ENCODE results near the gene SLC26A8.
"Not testable (repeated sequence)": the region's sequence is repeated elsewhere in the genome, so short reads cannot be mapped to it uniquely, and the experiment has no call there.

The SLC26A8 gene

DNA sequence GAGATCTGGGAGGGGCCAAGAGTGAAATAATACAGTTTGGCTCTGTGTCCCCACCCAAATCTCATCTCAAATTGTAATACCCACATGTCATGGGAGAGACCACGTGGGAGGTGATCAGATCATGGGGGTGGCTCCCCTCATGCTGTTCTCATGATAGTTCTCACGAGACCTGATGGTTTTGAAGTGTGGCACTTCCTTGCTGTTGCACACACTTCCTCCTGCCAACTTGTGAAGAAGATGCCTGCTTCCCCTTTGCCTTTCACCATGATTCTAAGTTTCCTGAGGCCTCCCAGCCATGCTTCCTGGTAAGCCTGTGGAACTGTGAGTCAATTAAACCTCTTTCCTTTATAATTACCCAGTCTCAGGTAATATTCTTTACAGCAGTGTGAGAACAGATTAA, 114.9 kb downstream of the SLC26A8 start:
- not testable (repeated sequence) for DNase-seq (ENCODE audit: low read depth)

DNA sequence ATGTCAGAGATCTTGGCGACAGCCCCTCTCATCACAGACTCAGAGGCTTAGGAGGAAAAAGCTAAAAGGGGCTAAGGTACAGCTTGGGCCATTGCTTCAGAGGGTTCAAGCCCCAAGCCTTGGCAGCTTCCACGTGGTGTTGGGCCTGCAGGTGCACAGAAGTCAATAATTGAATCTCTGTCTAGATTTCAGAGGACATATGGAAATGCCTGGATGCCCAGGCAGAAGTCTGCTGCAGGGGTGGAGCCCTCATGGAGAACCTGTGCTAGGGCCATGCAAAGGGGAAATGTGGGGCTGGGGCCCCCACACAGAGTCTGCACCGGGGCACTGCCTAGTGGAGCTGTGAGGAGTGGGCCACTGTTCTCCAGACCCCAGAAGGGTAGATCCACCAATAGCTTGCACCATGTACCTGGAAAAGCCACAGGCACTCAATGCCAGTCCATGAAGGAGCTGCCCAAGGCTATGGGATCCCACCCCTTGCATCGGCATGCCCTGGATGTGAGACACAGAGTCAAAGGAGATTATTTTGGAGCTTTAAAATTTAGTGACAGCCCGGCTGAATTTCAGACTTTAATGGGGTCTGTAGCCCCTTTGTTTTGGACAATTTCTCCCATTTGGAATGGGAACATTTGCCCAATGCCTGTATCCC, 115.6 kb downstream of the SLC26A8 start:
- not testable (repeated sequence) for DNase-seq (ENCODE audit: low read depth)

DNA sequence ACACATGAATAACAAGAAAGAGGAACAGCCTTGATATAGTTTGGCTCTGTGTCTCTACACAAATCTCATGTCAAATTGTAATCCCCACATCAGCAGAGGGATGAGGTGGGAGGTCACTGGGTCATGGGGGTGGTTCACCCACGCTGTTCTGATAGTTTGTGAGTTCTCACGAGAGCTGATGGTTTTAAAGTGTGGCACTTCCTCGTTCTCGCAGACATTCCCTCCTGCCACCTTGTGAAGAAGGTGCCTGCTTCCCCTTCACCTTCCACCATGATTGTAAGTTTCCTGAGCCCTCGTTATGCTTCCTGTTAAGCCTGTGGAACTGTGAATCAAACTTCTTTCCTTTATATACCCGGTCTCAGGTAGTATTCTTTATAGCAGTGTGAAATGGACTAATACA, 116.7 kb downstream of the SLC26A8 start:
- no peak for DNase-seq (ENCODE audit: low read depth)

DNA sequence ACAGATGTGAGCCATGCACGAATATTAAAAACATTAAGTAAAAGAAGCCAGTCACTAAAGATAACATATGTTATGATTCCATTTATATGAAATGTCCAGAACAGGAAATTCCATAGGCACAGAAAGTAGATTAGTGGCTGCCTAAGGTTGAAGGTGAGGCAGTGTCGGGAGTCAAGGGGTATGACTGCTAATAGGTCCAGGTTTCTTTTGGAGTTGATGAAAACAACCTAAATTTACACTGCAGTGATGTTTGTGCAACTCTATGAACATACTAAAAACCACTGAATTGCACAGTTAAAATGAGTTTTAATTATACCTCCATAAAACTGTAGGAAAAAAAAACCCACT, 118.0 kb downstream of the SLC26A8 start:
- no peak for DNase-seq (ENCODE audit: low read depth)

DNA sequence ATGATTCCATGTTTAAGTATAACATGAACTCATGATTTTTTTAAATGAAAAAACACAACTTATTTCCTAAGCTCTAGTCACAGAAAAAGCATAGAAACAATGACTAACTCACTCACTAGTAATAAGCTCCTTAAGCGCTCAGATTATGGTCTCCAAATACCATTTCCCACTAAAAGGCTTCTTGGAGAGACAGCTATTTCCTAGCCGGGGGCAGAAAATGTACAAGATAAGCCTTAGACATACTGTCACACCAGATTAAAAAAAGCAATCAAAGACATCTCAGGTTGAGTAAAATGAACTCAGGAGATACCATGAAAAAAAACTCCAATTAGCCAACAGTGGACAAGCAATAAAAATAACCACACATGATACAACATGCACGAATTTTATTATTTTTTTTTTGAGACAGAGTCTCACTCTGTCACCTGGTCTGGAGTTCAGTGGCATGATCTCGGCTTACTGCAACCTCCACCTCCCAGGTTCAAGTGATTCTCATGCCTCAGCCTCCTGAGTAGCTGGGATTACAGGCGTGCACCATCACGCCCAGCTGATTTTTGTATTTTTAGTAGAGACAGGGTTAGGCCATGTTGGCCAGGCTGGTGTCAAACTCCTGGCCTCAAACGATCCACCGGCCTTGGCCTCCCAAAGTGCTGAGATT, 118.5 kb downstream of the SLC26A8 start:
- DNase-seq (ENCODE audit: low read depth): no peak

DNA sequence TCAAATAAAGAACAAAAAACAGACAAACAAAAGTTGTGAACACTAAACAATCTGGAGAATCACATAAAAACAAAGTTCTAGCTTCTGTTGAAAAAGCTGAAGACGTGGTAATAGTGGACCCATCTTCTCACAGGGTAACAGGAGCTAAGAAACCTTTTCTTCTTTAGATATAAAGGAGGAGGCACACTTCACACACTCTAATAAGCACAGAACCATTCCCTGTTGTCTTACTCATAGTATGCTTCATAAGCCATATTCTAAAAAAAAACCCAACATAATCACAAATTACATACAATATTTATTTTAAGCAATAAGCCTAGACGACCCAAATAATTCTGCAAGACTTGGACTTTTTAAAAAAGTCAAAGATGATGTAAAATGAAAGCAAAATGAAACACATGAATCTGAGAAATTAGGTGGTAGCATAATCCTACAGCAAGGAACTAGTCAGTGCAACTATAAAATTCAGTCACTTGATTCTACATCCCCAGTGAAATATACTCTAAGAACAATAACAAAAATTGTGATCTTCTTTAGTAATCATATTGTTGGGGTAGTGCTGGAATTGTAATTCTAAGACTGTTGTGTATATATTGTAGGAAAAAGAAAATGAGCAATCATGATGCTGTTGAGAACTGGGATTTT, 119.2 kb downstream of the SLC26A8 start:
- DNase-seq (ENCODE audit: low read depth): no peak

DNA sequence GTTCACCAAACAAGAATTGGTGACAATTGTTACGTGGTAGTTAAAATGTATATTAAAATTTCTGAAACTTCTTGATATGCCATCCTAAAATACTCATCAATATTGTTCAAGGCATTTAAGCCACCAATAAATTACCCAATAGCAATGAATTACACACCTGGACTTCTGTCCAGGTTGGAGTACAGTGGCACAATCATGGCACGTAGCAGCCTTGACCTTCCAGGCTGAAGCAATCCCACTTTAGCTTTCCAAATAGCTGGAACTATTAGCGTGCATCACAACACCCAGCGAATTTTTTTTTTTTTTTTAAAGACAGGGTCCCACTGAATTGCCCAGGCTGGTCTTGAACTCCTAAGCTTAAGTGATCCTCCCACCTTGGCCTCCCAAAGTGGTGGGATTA, 120.8 kb downstream of the SLC26A8 start:
- DNase-seq (ENCODE audit: low read depth): no peak

DNA sequence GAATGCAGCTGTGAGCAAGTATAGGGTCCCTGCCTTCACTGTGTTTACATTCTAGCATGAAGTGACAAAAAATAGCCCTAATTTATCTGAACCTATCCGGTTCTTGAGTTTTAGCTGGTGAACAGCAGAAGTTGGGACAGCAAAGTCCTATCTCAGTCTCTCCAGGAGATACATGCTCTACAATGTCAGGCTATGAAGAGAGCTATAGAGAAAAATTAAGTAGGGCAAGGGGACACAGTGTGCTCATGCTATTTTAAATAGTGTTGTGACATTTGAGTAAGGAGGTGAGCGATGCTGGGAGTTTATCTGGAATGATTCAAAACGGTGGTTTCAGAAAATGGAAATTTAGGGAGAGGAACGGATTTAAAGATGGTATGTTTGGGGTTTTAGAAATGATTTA, 124.0 kb downstream of the SLC26A8 start:
- no peak for DNase-seq (ENCODE audit: low read depth)

DNA sequence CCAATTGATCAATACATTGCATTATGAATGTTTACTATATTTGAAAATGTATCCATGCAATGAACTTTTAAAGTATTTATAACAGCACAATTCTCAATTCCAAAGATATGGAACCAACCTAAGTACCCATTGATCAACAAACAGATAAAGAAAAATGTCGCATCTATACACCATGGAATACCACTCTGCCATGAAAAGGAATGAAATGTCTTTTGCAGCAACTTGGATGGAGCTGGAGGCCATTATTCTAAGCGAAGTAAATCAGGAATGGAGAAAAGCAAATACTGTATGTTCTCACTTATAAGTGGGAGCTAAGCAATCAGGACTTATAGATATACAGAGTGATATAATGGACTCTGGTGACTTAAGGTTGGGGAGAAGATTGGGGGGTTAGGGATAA, 126.4 kb downstream of the SLC26A8 start:
- no peak for DNase-seq (ENCODE audit: low read depth)

DNA sequence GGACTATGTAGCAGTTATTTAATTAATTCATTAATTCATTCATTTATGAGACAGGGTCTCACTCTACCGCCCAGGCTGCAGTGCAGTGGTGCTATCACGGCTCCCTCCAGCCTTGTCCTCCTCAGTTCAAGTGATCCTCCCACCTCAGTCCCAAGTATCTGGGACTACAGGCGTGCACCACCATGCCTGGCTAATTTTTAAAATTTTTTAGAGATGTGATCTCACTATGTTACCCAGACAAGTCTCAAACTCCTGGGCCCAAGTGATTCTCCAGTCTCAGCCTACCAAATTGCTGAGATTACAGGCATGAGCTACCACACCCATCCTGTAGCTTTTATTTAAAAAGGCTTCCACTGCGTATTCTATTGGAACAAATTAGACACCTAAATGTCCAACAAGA, 127.0 kb downstream of the SLC26A8 start:
- no peak for DNase-seq (ENCODE audit: low read depth)

DNA sequence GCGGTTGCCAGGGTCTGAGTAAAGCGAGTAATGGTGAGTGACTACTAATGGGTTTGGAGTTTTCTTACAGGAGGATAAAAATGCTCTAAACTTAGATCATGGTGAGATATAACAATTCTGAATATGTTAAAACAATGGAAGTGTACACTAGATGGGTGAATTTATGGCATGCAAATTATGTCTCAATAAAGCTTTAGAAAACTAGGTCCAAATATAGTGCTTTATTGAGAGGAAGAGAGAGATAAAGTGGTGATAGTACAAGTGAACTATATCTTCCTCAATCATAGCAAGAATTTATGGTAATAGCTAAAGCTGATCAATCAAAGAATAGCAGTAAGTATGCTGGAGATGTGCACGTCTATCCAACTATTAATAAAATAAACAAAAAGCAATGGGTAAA, 127.4 kb downstream of the SLC26A8 start:
- no peak for DNase-seq (ENCODE audit: low read depth)

DNA sequence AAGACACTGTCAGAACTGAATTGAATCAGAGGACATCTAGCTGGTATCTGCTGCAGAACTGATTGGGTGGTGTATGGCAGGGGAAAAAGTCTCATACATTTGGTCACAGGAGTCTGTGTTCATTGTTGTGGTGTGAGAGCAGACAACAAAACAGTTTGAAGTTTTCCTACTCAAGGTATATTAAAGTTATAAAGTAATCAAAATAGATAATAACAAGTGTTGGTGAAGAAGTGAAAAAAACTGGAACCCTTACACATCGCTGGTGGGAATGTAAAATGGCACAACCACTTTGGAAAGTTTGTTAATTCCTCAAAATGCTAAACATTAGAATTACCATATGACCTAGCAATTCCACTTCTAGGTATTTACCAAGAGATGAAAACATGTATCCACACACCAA, 128.2 kb downstream of the SLC26A8 start:
- no peak for DNase-seq (ENCODE audit: low read depth)

DNA sequence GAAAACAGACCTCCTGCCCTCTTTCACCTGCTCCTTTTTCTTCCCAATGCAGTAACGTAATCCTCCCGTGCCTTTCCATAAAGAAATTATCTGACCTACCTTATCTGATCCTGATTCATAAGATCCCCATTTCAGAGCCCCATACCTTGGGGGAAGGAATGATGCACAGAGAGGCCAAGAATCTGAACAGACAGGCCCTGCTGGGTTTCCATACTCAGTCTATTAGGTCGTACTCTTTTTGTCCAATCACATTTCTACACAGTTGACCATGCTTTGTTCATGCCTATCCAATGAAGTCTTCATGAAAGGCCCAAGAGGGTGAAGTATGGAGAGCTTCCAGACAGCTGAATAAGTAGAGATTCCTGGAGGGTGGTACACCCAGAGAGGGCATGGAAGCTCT, 128.9 kb downstream of the SLC26A8 start:
- DNase-seq (ENCODE audit: low read depth): no peak

DNA sequence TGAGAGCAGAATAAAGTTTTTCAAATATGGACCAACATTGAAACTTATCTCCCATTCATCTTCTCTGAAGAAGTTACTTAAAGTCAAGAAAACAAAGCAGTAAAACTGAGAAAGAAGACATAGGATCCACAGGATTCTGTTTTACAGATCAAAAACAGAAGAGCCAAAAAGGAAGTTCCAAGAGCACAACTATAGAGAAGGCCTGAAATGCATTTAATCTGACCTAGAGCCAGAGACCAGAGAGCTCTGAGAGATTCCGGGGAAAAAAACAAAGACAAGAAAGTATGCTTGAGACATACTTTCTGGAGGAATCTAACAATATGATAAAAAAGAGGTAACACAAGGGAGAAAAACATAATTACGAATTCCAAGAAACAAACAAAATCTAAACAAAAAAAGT, 129.7 kb downstream of the SLC26A8 start:
- DNase-seq (ENCODE audit: low read depth): no peak

All from CMK (cell line).